Lower leg skin (tissue), 3 donors: ENCODE measurements around the gene PCLAF.

ENCODE experiments used
- POLR2A ChIP-seq, 2 donors: fragments of 450-650 bp; IDR thresholded peaks; one replicate each; pipeline ENCODE4 v1.6.1; 2016 to 2017; ENCODE audit warnings: antibody characterized with exemption in 2 of 2, mild to moderate bottlenecking in 1 of 2, moderate library complexity in 1 of 2
- TF ChIP-seq, protein P1 (sequence below), 3 donors: fragments of 450-650 bp; IDR thresholded peaks; one replicate each; pipeline ENCODE4 v1.5.1; 2016; ENCODE audit warnings: antibody characterized with exemption in 3 of 3, mild to moderate bottlenecking in 3 of 3, moderate library complexity in 2 of 3

DNA sequence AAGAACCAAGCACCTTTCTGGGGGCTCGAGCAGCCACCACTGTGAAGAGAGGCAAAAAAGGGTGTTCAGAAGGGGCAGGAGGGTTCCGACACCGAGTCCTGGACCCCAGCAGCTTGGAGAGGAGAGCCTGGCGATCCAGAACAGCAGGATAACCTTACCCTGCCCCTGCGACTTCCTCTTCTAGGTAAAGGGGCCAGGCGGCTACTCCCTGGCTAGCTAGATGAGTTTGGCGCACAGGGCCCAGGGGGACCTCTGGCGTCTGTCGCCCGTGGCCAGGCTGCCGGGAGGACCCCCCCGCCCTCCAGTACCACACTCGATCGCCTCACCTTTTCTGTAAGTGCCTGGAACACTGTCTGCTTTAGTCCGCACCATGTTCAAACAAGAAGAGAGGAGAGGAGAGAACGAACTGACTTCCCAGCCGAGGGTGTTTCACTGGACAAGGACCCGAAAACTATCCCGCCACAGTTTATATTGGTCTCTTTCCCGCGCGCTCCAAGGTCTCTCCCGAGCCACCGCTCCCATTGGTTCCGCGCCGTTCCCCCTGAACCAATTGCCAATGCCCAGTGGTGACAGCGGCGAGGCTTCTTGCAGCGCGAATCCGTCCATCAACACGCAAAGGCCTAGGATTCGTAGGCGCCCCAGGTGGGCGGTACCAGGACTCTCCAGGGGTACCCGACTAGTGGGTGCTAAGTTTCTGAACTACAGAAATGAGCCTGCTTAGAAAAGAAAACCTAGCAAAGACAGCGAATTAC is at the start of gene PCLAF:
- TF ChIP-seq, protein P1, sequence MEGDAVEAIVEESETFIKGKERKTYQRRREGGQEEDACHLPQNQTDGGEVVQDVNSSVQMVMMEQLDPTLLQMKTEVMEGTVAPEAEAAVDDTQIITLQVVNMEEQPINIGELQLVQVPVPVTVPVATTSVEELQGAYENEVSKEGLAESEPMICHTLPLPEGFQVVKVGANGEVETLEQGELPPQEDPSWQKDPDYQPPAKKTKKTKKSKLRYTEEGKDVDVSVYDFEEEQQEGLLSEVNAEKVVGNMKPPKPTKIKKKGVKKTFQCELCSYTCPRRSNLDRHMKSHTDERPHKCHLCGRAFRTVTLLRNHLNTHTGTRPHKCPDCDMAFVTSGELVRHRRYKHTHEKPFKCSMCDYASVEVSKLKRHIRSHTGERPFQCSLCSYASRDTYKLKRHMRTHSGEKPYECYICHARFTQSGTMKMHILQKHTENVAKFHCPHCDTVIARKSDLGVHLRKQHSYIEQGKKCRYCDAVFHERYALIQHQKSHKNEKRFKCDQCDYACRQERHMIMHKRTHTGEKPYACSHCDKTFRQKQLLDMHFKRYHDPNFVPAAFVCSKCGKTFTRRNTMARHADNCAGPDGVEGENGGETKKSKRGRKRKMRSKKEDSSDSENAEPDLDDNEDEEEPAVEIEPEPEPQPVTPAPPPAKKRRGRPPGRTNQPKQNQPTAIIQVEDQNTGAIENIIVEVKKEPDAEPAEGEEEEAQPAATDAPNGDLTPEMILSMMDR (IDR thresholded peaks at IDR 0.05): no peak
- no peak for TF ChIP-seq POLR2A (IDR thresholded peaks at IDR 0.05)
